ENCODE data around the gene KDM7A.
"Not testable (repeated sequence)": the region's sequence is repeated elsewhere in the genome, so short reads cannot be mapped to it uniquely, and the experiment has no call there.

KDM7A gene

GRCh38 chr7:140201393-140201792, 24.6 kb upstream of the KDM7A start:
- DNase-seq: no peak

- peak; percentile 36 for DNase-seq
Observed at GRCh38 chr7:140200061-140200989, 23.5 kb upstream of the KDM7A start.

DNA sequence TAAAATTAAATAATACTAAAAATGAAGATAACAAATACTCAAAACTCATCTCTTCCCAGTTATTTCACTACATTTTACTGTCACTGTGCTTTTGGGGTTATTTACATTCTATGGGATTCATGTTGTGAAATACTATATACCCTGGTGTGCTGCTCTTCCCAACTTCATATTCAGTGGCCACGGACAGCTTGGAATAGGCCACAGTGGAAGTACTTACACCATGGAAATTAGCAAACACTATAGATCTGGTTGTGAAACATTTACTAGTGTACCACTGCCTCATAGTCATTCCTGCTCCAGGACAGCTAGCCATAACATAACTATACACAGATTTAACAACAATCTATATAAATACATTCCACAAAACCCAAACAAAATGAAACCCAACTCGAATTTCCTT, 21.2 kb upstream of the KDM7A start:
- no peak for DNase-seq

DNA sequence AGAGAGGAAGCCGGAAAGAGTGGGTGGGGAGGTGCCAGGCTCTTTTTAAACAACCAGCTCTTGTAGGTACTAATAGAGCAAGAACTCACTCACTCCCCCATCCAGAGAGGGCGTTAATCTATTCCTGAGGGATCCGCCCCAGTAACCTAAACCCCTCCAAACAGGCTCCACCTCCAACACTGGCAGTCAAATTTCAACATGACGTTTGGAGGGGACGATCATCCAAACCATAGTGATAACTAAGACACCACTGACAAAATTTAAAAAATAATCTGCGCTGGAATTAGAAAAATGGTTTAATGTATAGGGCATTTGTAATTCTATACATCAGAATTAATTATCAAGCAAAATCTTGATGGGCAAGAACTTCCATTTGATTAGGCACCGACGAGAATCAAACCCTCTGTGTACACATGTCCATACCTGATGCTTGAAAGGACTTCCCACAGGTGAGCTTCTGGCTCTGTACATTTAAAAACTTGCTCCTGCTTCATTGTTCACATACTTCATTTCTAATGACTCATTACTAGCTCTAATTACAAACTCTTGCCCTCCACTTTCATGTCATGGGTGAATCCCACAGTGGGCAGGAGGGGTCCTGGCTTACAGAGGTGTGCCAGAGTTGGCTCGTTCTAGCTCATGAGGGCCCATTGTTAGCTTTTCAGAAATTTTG, 20.6 kb upstream of the KDM7A start:
- DNase-seq: no peak

GRCh38 chr7:140196361-140197217, 19.8 kb upstream of the KDM7A start:
- peak; percentile 31 for DNase-seq

DNA sequence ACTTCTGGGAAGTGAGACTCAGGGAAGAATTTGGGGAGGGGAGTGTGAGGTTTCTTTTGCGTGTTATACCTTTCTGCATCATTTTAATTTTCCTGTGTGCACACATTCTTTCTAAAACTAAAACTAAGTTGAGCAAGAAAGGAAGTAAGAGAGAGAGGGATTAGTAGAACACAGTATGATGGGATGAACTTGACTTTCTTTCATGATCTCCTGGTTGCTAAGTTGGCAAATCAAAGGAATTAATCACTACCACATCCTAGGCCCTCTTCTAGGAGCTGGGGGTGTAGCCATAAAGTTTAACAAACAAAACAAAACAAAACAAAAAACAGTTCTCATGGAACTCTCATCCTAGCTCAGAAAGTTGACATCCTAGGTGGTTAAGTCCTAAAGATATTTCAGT, 19.1 kb upstream of the KDM7A start:
- no peak for DNase-seq

GRCh38 chr7:140192620-140193019, 15.8 kb upstream of the KDM7A start:
- DNase-seq: no peak

GRCh38 chr7:140192176-140192575, 15.4 kb upstream of the KDM7A start:
- no peak for DNase-seq

DNA sequence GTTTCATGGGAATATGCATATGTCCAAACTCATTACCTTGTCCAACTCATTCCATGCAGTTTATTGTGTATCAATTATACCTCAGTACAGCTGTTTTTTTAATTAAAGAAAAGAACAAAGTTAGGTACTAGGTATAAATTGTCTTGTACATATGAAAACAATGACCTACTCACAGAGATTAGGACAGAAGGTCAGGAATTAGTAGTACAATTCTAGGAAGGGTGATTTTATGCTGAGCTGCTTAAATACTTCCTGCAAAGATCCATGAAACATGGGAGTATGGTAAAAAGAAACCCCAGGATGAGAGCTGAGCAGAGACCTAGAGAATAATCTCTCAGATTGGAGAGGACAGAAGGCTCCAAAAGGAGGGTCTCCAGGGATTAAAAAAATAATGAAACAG, 13.8 kb upstream of the KDM7A start:
- no peak for DNase-seq

- no peak for DNase-seq
Observed at GRCh38 chr7:140189917-140190316, 13.1 kb upstream of the KDM7A start.

GRCh38 chr7:140182917-140183316, 6.1 kb upstream of the KDM7A start:
- no peak for DNase-seq

- DNase-seq: no peak
Observed at GRCh38 chr7:140179339-140179738, 2.6 kb upstream of the KDM7A start.

- peak; percentile 13 for DNase-seq
Observed at GRCh38 chr7:140176122-140176701, 571 bp downstream of the KDM7A start.

DNA sequence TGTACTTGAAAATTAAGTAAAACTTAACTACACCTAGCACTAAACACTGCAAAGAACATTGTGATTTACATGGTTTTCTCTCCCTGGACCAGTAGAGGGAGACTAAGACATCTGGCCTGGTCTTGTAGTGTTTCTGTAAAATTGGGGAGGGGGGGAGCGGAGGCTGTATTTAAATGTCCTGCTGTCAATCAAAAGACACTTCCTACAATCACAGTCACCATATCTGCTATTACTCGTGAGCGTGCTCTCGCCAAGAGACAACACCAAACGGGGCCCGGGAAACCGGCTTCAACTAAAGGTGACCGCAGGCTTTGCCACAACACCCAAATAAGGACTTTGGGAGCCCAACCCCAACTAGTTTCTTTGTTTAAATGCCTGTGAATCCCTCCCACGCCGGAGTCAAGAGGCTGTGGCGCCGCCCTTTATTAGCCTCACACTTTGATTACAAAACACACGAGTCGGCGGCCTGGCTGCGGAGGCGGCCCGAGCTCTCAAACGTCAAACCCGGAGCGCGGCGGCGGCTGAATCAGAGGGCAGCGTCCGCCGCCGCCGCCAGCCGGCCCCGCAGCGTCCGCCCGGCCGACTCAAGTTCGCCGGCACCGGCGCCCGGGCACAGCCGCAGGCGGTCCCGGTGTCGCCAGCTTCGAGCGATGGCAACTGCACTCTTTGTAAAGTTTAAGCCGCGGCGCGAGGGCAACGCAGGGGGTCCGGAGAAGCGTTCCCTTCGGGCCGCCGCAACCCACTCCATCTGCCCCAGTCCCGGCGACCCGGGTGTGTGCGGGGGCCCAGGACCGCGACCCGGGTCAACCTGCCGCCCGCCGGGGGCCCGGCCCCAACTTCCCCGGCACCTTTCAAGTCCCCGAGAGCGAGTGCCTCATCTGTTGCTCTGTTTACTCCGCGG, 1.3 kb downstream of the KDM7A start:
- peak; percentile 96 for DNase-seq

DNA sequence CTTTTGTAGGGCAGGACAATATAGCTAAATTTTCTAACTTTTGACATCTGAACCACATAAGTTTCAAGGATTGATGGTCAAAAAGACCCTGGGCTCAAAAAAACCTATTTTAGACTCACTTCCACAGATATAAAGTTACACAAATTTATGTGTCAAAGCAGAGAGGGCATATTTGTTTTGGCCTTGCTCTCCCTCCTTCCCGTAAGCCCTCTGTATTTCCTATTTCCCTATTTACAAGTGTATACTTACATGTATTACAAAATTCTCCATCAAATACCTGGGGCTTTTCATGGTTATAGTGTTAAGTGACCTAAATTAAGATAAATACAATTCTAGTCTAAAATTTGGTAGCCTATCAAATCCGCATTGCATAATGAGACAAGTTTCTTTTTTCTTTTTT, 2.6 kb downstream of the KDM7A start:
- DNase-seq: no peak

DNA sequence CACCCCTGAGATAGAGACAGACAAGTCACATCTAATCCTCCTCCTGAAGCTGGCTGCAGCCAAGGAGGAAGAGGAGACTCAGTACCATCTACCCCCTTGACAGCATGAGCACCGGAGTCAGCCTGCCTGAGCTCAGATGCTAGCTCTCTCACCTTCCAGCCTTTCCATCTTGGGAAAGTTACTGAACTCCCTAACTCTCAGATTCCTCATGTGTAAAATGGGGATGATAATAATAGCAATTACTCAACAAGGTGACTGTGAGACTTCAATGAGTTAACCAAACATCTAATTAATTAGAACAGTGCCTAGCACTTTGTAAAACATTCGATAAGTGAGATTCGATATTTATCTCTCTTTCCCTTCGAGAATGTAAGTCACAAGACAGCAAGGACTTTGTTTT, 6.4 kb downstream of the KDM7A start:
- DNase-seq: no peak

- no peak for DNase-seq
Observed at GRCh38 chr7:140168816-140169215, 8.0 kb downstream of the KDM7A start.

DNA sequence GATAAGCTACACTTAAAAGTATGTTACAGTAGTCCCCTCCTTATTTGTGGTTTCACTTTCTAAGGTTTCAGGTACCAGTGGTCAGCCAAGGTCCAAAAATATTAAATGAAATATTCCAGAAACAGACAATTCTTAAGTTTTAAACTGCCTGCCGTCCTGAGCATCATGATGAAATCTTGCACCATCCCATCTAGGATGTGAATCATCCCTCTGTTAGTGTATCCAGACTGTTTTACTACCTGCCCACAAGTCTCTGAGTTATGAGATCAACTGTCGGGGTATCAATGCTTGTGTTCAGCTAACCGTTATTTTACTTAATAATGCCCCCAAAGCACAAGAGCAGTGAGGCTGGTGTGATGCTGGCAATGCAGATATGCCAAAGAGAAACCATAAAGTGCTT, 11.4 kb downstream of the KDM7A start:
- peak; percentile 88 for DNase-seq

GRCh38 chr7:140162081-140162480, 14.7 kb downstream of the KDM7A start:
- not testable (repeated sequence) for DNase-seq

- DNase-seq: no peak
Observed at GRCh38 chr7:140161047-140161446, 15.7 kb downstream of the KDM7A start.

DNA sequence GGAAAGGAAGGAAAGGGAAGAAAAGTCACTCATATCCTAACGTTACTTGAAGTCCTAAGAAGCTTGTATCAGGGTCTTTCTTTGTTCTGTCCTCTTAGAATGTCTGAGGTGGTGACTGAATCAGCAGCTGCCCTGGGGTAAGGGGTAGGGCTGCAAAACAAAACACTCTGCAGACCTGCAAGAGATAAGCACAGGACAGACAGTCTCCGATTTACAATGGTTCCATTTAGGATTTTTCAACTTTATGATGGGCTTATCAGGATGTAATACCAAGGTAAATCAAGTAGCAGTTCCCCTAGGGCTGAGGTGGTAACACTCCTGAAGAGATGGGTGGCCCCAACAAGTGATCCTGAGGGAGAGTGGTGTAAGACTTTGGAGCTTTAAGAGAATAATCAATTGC, 16.5 kb downstream of the KDM7A start:
- no peak for DNase-seq

DNA sequence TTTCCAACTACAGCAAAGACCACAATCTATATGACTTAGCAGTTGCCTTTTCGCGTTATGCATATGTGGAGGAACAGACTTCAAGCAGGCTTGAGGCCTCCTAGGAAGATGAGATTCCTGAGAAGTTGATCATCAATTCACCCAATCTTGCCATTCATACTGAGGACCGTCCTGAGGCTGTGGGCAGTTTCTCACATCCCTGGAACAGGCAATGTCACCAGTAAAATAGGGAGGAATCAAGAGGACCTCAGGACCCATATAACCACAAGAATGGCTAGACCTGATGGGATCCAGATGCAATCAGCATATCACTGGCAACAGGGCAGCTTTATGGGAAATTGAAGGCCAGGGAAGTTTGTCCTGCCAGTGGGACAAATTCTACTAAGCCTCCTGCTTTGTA, 17.3 kb downstream of the KDM7A start:
- DNase-seq: peak; percentile 81

All from fibroblast of skin of abdomen (primary cell).